Fibroblast of upper back skin (primary cell): ENCODE measurements around the gene ZHX3.
A peak's percentile ranks its signal among the peaks of the same experiment; 100 is the strongest.

Experiments
- DNase-seq: peaks from one replicate; pipeline ENCODE4 v3.0.0-alpha.2; 2013

Gene ZHX3

GRCh38 chr20:41317546-41318270 is at the start of gene ZHX3:
Gene ZHX3, minus strand, starts transcription at chr20:41317731. Its CDS starts 112,815 bp downstream, at chr20:41204916.
- peak; percentile 97 for DNase-seq

- no peak for DNase-seq
Observed at GRCh38 chr20:41367393-41367695, 49.8 kb upstream of the ZHX3 start.

GRCh38 chr20:41366546-41367392 is 49.2 kb upstream of the ZHX3 start, which contains the start of gene EMILIN3:
Gene EMILIN3, minus strand, starts transcription at chr20:41366818. Its CDS starts 184 bp downstream, at chr20:41366634.
- DNase-seq, result no peak

- DNase-seq, result no peak
Observed at GRCh38 chr20:41365777-41366545, 48.4 kb upstream of the ZHX3 start.

GRCh38 chr20:41364967-41365765 is 47.6 kb upstream of the ZHX3 start:
- DNase-seq, result no peak

- DNase-seq, result no peak
Observed at GRCh38 chr20:41364236-41364855, 46.8 kb upstream of the ZHX3 start.

- DNase-seq, result no peak
Observed at GRCh38 chr20:41363601-41364000, 46.1 kb upstream of the ZHX3 start.

GRCh38 chr20:41362748-41363140 is 45.2 kb upstream of the ZHX3 start:
- DNase-seq, result no peak

GRCh38 chr20:41361757-41362747 is 44.5 kb upstream of the ZHX3 start:
- no peak for DNase-seq

- DNase-seq, result no peak
Observed at GRCh38 chr20:41360831-41361756, 43.6 kb upstream of the ZHX3 start.

GRCh38 chr20:41359541-41360011 is 42.0 kb upstream of the ZHX3 start:
- DNase-seq, result no peak

- DNase-seq, result no peak
Observed at GRCh38 chr20:41358717-41359116, 41.2 kb upstream of the ZHX3 start.

GRCh38 chr20:41358230-41358629 is 40.7 kb upstream of the ZHX3 start:
- no peak for DNase-seq

GRCh38 chr20:41357424-41358163 is 40.1 kb upstream of the ZHX3 start:
- DNase-seq, result no peak

- DNase-seq, result no peak
Observed at GRCh38 chr20:41356951-41357350, 39.4 kb upstream of the ZHX3 start.

GRCh38 chr20:41355598-41356203 is 38.2 kb upstream of the ZHX3 start:
- DNase-seq, result no peak

- DNase-seq, result no peak
Observed at GRCh38 chr20:41355192-41355591, 37.7 kb upstream of the ZHX3 start.

- no peak for DNase-seq
Observed at GRCh38 chr20:41353530-41353929, 36.0 kb upstream of the ZHX3 start.
